Measurements from ENCODE around the gene OSBPL3. TPM values are rescaled to one million over a fixed set of nuclear protein-coding genes. Genes with fewer than 3 reads are reported as not detected.
"Not testable (repeated sequence)": the region's sequence is repeated elsewhere in the genome, so short reads cannot be mapped to it uniquely, and the experiment has no call there.

Gene OSBPL3
- total and polyA plus RNA-seq, 2 donors from 2014 or later: 8.6 to 40.5 TPM

GRCh38 chr7:25014756-25015155 lies 34.8 kb upstream of the OSBPL3 start:
- Histone ChIP-seq H3K4me3 (ENCODE audit: low read length in 3 of 3) (no peak overlapping the region), H3K4me1 (ENCODE audit: control insufficient read depth in 2 of 3, insufficient read depth in 2 of 3, low read depth in 1 of 3, low read length in 3 of 3) (no peaks in the 10 kb centered on the region), H3K9me3 (ENCODE audit: control insufficient read depth in 2 of 3, insufficient read depth in 1 of 3, low read length in 3 of 3) (no peaks in the 10 kb centered on the region), H3K36me3 (ENCODE audit: control insufficient read depth in 2 of 3, insufficient read depth in 3 of 3, low read length in 3 of 3) (no peaks in the 10 kb centered on the region), H3K9ac (ENCODE audit: low read length in 3 of 3) (no peak overlapping the region), H3K27me3 (ENCODE audit: control insufficient read depth, insufficient read depth, low read length) (no peaks in the 10 kb centered on the region), H3K27ac (ENCODE audit: low read depth in 2 of 2, low read length in 2 of 2) (no peak overlapping the region)
- intact Hi-C loops (cut with DNase I): no loop called here
- TF ChIP-seq CTCF (IDR thresholded peaks at IDR 0.05; ENCODE audit: borderline replicate concordance, extremely low read depth, insufficient read depth): no peak
- no peak for DNase-seq
- no peak for FAIRE-seq

- H3K4me3 ChIP-seq (ENCODE audit: low read length in 3 of 3); H3K9ac ChIP-seq (ENCODE audit: low read length in 3 of 3); DNase-seq; H3K27me3 ChIP-seq (ENCODE audit: control insufficient read depth, insufficient read depth, low read length); H3K36me3 ChIP-seq (ENCODE audit: control insufficient read depth in 2 of 3, insufficient read depth in 3 of 3, low read length in 3 of 3); intact Hi-C loops (cut with DNase I); FAIRE-seq; H3K9me3 ChIP-seq (ENCODE audit: control insufficient read depth in 2 of 3, insufficient read depth in 1 of 3, low read length in 3 of 3); H3K27ac ChIP-seq (ENCODE audit: low read depth in 2 of 2, low read length in 2 of 2); H3K4me1 ChIP-seq (ENCODE audit: control insufficient read depth in 2 of 3, insufficient read depth in 2 of 3, low read depth in 1 of 3, low read length in 3 of 3): not testable (repeated sequence)
Observed at GRCh38 chr7:25012710-25013109, 32.7 kb upstream of the OSBPL3 start.

GRCh38 chr7:25012254-25012653 lies 32.3 kb upstream of the OSBPL3 start:
- Histone ChIP-seq H3K27me3 (ENCODE audit: control insufficient read depth, insufficient read depth, low read length) (no peaks in the 10 kb centered on the region), H3K9ac (ENCODE audit: low read length in 3 of 3) (no peak overlapping the region), H3K4me3 (ENCODE audit: low read length in 3 of 3) (no peak overlapping the region), H3K27ac (ENCODE audit: low read depth in 2 of 2, low read length in 2 of 2) (no peak overlapping the region), H3K9me3 (ENCODE audit: control insufficient read depth in 2 of 3, insufficient read depth in 1 of 3, low read length in 3 of 3) (peaks cover 0 to 3% (median 0%) of the 10 kb centered on the region in 3 donors), H3K4me1 (ENCODE audit: control insufficient read depth in 2 of 3, insufficient read depth in 2 of 3, low read depth in 1 of 3, low read length in 3 of 3) (no peaks in the 10 kb centered on the region), H3K36me3 (ENCODE audit: control insufficient read depth in 2 of 3, insufficient read depth in 3 of 3, low read length in 3 of 3) (no peaks in the 10 kb centered on the region)
- no peak for DNase-seq
- intact Hi-C loops (cut with DNase I): no loop called here
- no peak for FAIRE-seq
- no peak for TF ChIP-seq CTCF (IDR thresholded peaks at IDR 0.05; ENCODE audit: borderline replicate concordance, extremely low read depth, insufficient read depth)

- Histone ChIP-seq H3K9me3 (ENCODE audit: control insufficient read depth in 2 of 3, insufficient read depth in 1 of 3, low read length in 3 of 3) (peaks cover 0 to 3% (median 0%) of the 10 kb centered on the region in 3 donors), H3K36me3 (ENCODE audit: control insufficient read depth in 2 of 3, insufficient read depth in 3 of 3, low read length in 3 of 3) (no peaks in the 10 kb centered on the region), H3K9ac (ENCODE audit: low read length in 3 of 3) (no peak overlapping the region), H3K4me3 (ENCODE audit: low read length in 3 of 3) (no peak overlapping the region), H3K27ac (ENCODE audit: low read depth in 2 of 2, low read length in 2 of 2) (no peak overlapping the region), H3K27me3 (ENCODE audit: control insufficient read depth, insufficient read depth, low read length) (no peaks in the 10 kb centered on the region), H3K4me1 (ENCODE audit: control insufficient read depth in 2 of 3, insufficient read depth in 2 of 3, low read depth in 1 of 3, low read length in 3 of 3) (no peaks in the 10 kb centered on the region)
- DNase-seq (no peak), FAIRE-seq (no peak)
- intact Hi-C loops (cut with DNase I): no loop called here
- no peak for TF ChIP-seq CTCF (IDR thresholded peaks at IDR 0.05; ENCODE audit: borderline replicate concordance, extremely low read depth, insufficient read depth)
Observed at GRCh38 chr7:25009257-25009656, 29.3 kb upstream of the OSBPL3 start.

Measured in kidney (tissue), 14 donors.